GM10847 (cell line): ENCODE results near the gene MYL9.

ENCODE experiments used
- POLR2A ChIP-seq: IDR thresholded peaks from 2 replicates; pipeline ENCODE4 v1.6.1; 2011; ENCODE audit not compliant: insufficient read length; ENCODE audit errors: extremely low read depth

MYL9 gene

GRCh38 chr20:36563374-36563773 lies 22.1 kb downstream of the MYL9 start:
- TF ChIP-seq POLR2A: no peak

- no peak for TF ChIP-seq POLR2A
These were observed 24.2 kb downstream of the MYL9 start for GRCh38 chr20:36565520-36565919.

DNA sequence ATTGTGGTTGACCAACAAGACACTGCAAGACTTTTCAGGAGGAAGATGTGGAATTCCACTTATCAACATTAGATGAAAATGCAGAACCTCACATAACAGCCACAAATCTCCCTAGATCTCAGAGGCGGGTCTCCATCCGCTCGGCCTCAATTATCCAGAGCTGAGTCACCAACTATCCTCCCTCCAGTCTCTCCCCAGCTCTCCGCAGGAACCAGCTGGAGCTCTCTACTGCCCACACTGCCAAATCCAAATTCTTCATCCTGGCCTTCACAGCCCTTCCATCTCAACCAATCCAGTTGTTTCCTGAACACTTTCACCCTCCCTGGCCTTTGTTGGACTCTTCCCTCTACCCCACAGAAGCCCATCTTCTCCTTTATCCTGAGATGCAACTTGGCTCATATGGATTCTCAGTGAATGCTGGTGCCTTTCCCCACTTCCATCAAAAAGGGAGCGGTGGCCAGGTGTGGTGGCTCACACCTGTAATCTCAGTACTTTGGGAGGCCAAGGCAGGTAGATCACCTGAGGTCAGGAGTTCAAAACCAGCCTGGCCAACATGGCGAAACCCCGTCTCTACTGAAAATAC lies 28.6 kb downstream of the MYL9 start:
- no peak for TF ChIP-seq POLR2A

- no peak for TF ChIP-seq POLR2A
These were observed 30.5 kb downstream of the MYL9 start for GRCh38 chr20:36571564-36572504.

DNA sequence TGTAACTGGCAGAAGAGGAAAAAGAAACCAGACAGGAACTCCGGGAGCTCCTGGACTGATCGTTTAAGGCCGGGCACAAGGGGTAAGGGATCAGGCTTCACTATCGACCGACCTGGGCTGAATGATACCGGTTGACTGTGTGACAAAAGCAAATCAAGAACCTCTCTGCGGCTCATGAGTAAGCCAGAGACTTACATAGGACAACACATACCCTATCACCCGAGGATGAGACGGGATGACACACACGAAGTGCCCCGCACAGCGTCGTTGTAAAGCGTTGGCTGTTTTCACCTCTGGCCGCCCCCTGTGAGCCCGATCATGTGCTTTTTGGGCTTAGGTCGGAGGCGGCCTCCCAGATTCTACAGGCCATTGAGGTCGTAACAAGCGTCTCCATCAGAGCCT lies 31.4 kb downstream of the MYL9 start:
- TF ChIP-seq POLR2A: no peak

DNA sequence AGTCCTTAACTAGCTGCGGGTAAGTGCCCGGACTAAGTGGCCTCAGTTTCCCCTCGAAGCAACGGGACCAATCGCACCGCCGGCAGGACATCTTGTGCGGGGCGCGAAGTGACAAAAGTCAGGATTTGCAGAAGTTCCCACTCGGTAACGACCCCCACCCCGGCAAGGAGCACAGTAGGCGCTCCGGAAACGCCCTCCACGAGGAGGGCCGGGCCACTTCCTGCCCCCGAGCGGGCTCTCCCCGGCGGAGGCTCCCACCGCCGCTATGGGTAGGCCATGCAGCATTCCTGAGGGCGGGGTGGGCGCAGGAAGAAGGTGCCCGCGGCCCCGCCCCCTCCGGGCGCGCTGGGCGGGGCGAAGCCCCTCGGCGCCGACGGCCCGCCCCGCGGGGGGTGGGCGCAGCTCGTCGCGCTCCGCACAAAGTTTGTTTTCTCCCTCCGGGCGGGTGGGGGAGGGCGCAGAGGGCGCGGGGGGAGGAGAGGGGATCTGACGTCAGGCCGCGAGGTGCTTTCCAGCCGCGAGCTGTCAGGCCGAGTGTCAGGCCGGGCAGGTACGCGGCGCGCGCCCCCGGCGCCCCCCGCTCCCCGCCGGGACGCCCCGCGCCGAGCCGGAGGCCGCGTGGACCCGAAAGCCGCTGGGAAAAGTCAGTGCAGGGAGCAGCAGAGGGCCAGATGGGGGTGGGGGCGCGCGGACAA lies 31.9 kb downstream of the MYL9 start, which contains the start of gene TGIF2:
TGIF2 (plus strand) TSS at position 495 of the 695 bp plus-strand sequence. CDS start 5,178 bp downstream, outside the sequence.
- peak; percentile 73 for TF ChIP-seq POLR2A

DNA sequence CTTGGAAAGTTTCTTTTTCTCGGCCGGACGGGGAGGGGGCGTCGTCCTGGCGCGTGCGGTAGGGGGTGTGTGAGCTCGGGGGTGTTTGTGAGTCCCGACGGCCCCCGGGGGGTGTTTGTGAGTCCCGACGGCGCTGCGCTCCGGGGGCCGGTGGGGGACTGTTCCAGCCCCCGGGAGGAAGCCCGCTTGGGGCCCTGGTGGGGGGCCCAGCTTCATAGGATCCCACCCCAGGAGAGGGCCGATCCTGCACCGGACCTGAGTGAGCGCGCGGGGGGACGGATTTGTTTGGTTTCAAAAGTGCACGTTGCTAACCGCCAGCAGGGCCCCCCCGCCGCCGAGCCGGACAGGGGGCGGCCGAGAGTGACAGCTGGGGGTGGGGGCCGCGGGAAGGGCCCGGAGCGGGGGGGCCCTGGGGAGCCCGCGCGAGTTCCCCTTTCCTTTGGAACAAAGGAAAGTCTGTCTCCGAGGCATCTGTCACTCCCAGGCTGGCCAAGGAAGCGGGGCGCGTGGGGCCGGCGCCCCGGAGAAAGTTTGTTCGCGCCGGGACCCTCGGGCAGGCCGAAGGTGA lies 32.6 kb downstream of the MYL9 start:
- TF ChIP-seq POLR2A: no peak

GRCh38 chr20:36574366-36575135 lies 33.2 kb downstream of the MYL9 start:
- TF ChIP-seq POLR2A: no peak

DNA sequence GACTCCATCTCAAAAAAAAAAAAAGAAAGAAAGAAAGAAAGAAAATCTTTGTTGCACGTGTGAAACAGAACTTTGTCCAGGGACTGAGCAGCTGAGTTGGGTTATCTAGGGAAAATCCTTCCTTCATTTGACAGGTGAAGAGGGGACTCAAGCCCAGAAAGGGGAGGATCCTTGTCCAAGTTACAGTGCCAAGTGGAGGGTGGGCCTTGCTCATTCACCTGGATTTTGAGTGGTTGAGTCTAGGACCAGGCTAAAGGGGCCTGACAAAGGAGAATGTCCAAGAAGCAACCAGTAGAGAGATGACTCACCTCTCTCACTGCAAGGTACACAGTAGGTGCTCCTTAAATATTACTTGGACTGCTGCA lies 34.7 kb downstream of the MYL9 start:
- no peak for TF ChIP-seq POLR2A

- TF ChIP-seq POLR2A: no peak
These were observed 37.2 kb downstream of the MYL9 start for GRCh38 chr20:36578356-36579041.

DNA sequence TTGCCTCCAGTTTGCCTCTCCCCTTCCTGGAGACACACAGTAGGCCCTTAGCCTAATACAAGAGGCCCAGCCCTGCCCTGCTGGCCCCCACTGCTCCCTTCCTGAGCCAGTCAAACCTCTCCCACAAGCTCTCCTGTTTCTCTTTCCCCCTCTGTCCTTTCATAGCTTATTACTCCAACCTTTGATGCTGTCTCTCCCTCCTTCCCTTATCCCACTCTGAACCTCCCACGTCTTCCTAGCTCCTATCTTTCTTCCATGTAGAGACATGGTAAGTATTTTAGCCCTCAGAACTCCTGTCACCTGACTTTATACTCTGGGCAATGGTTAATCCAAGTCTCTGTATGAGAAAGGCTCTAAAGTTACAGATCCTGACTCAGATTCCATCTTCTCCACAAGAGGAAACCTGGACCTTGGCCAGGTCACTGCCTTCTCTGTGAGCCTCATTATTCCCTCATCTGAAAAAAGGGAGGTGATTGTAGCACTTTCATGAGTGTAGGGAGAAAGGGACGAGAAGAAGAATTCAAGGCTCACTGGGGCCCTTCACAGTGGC lies 38.8 kb downstream of the MYL9 start:
- TF ChIP-seq POLR2A: no peak

- no peak for TF ChIP-seq POLR2A
These were observed 41.0 kb downstream of the MYL9 start for GRCh38 chr20:36582322-36582721.

GRCh38 chr20:36582821-36583220 lies 41.5 kb downstream of the MYL9 start:
- TF ChIP-seq POLR2A: no peak

DNA sequence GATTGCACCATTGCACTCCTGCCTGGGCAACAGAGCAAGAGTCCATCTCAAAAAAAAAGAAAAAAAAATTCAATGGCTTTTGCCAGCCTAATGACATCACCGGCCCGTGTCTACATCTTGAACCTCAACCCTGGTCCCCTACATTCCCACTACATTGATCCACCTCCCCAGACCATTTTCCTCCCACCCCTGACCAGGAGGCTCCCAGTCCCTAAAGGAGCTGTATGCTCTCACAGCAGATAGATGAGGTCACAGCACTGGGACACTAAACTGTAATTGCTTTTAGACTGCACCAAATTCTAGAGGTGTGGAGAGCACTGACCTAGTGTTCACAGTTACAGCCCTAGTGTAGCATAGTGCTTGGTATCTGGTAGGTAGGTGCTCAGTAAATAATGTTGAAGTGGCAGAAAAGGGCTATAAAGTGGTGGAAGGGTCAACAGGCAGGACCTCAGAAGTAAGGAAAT lies 42.7 kb downstream of the MYL9 start:
- TF ChIP-seq POLR2A: no peak
